HFF-Myc (cell line): ENCODE results near the gene MRPL24.
"Not testable (repeated sequence)": the region's sequence is repeated elsewhere in the genome, so short reads cannot be mapped to it uniquely, and the experiment has no call there.

Experiments
- DNase-seq: peaks from one replicate; pipeline ENCODE4 v3.0.0-alpha.2; 2011; ENCODE audit warnings: low read depth; ENCODE audit errors: extremely low read depth
- H3K4me3 ChIP-seq: replicated peaks from 2 replicates; pipeline ENCODE4 v1.5.1; 2011; ENCODE audit warnings: low read depth, mild to moderate bottlenecking, control low read depth, low read length
- TF ChIP-seq, protein P1 (sequence below): IDR thresholded peaks from 2 replicates; pipeline ENCODE4 v1.5.1; 2012; ENCODE audit warnings: mild to moderate bottlenecking, low read depth, low read length, control low read depth; ENCODE audit errors: missing control alignments

MRPL24 gene

DNA sequence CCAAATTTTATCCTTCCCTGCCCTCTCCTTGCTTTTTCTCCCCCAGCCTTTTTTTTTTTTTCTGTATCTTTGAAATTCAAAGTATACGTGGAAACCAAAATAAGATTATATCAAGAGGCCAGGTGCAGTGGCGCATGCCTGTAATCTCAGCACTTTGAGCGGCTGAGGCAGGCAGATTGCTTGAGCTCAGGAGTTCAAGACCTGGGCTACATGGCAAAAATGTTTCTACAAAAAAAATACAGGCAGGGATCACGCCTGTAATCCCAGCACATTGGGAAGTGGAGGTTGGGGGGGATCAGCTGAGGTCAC, 19.9 kb upstream of the MRPL24 start:
- no peak for DNase-seq
- H3K4me3 ChIP-seq: no peak overlapping the region
- TF ChIP-seq, protein P1, sequence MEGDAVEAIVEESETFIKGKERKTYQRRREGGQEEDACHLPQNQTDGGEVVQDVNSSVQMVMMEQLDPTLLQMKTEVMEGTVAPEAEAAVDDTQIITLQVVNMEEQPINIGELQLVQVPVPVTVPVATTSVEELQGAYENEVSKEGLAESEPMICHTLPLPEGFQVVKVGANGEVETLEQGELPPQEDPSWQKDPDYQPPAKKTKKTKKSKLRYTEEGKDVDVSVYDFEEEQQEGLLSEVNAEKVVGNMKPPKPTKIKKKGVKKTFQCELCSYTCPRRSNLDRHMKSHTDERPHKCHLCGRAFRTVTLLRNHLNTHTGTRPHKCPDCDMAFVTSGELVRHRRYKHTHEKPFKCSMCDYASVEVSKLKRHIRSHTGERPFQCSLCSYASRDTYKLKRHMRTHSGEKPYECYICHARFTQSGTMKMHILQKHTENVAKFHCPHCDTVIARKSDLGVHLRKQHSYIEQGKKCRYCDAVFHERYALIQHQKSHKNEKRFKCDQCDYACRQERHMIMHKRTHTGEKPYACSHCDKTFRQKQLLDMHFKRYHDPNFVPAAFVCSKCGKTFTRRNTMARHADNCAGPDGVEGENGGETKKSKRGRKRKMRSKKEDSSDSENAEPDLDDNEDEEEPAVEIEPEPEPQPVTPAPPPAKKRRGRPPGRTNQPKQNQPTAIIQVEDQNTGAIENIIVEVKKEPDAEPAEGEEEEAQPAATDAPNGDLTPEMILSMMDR: no peak

DNA sequence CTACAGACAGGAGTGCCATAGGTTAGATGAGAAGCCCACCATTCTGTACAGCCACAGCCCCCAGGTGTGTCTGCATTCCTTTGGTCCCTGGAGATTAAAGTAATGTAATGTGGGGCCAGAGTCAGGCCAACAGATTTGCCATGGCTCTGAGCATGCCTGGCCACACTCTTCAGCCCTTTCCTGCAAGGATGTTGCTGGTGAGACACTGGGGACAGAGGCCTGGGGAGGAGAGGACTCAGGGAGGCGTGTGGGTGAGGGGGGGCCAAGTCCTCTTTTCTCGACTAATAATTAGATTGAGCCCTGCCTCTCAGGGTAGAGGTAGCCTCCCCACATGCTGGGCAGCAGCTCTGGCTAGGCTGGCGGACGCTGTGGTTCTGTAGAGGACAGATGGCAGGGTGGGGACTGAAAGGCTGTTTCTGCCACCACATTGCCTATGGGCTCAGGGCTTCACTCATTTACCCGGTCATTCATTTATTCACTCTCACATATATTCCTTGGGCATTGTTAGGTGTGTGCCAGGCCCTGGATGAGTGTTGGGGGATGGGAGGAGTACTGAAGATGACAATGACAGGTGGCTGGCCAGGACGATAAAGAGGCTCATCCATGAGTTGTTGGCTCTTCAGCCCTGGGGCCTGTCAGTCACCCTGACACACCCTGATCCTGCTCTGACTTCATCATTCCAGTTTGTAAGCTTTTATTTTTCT, 19.4 kb upstream of the MRPL24 start:
- H3K4me3 ChIP-seq: no peak overlapping the region
- DNase-seq: no peak
- TF ChIP-seq, protein P1: no peak

DNA sequence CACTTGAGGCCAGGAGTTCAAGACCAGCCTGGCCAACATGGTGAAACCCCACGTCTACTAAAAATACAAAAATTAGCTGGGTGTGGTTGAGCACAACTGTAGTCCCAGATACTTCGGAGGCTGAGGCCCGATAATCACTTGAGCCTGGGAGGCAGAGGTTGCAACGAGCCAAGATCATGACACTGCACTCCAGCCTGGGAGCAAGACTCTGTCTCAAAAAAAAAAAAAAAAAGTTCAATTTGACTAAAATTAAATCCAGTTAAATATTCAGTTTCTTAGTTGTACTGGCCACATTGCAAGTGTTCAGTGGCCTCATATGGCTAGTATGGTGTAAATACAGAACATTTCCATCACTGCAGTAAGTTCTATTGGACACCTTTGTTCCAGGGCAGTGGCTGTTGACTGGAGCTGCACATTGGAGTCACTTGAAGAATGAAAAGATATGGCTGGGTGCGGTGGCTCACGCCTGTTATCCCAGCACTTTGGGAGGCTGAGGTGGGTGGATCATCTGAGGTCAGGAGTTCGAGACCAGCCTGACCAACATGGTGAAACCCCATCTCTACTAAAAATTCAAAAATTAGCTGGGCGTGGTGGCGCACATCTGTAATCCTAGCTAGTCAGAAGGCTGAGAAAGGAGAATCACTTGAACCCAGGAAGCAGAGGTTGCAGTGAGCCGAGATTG, 16.8 kb upstream of the MRPL24 start:
- H3K4me3 ChIP-seq, DNase-seq: not testable (repeated sequence)

DNA sequence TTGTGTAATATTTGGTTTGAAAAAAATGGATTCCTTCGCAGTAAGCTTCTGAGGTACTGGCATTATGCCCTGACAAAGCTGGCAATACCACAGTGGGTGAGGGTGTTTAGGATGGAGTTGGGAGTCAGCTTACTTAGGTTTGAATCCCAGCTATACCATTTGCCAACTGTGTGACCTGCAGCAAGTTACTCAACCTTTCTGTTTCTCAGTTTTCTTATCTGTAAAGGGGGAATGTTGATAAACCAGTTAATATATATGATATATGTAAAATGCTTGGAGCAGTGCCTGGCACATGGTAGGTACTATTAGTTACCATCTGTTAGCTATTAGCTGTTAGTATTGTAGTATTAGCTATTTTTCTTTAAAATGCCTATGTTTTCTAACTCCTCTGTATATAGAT, 15.5 kb upstream of the MRPL24 start:
- TF ChIP-seq, protein P1: no peak
- no peak for DNase-seq
- H3K4me3 ChIP-seq: no peak overlapping the region

DNA sequence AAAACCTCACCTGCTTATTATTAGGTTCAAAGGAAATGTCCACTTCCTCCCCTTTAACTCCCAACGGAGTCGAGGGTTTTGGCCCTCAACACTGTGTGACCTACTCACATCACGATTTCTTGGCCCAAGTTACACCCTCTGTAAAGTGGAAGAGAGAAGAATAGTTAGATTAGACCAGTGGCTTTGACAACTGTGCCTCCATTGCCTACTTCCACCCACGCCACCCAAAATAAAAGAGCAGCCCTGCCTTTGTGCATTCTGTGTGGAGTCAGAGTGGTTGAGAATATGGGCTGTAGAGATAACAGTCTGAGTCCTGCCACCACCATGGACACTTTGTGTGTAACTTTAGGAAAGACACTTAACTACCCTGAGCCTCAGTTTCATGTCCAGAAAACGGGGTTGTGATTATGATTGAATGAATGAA, 14.7 kb upstream of the MRPL24 start:
- TF ChIP-seq, protein P1: no peak
- no peak overlapping the region for H3K4me3 ChIP-seq
- DNase-seq: no peak

DNA sequence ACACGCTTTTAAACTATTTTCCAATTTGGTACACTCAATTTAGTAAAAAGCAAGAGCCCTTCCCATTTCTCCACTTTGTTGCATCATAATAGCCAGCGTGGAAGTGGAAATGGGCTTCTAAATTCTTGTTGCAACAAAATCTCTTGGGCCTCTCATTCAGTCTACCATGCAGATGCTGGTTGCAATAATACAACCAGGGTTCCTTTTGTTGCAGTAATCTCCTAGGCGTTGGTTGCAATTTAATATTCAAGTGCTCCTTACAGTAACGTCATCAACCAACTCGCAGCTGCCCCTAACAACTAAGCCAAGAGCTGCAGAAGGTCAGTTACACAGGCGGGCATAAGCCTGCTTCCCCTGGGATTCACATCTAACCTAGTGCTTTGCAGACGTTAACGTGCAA, 13.3 kb upstream of the MRPL24 start:
- TF ChIP-seq, protein P1: no peak
- DNase-seq: no peak
- H3K4me3 ChIP-seq: no peak overlapping the region

DNA sequence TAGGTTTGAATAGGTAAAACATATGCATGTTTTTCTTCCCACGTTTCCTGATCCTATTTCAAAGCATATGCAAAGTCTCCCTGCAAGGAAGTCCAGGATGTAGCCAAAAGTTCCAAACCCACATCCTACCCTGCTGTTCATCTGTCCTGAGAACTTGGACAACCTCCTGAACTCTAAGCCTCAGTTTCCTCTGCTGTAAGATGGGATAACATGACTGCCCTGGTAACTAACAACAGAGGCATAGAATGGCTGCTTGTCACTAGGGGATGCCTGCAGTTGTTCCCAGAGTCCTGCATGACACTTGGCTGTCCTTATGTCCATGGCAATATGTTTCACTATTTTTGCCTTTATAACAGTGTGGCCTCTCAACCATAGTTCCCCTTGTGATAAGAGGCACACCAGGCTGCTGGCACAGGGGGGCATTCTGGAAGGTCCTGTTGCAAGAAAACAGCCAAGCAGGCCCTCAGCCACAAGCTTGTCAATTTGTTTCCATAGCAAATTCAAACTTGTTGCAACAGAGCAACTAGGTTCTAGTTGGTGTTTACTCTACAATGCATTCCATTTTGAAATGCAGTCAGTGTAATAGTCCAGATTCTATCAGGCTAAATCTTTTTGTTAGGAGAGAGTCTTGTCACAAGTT, 12.1 kb upstream of the MRPL24 start:
- TF ChIP-seq, protein P1: no peak
- DNase-seq: no peak
- H3K4me3 ChIP-seq: peak overlapping the region; percentile 94
